MM.1S (cell line): ENCODE results near the gene PIH1D1.

Source experiments
- DNase-seq: peaks from one replicate; pipeline ENCODE4 v3.0.0-alpha.2; 2015
- H2AFZ ChIP-seq: fragments of 300-600 bp; sonication (generic); 2 replicates; pipeline ENCODE4 v1.6.0; 2016; ENCODE audit warnings: antibody characterized with exemption, low read length
- H3F3A ChIP-seq: fragments of 300-600 bp; sonication (generic); 2 replicates; pipeline ENCODE4 v1.6.1; 2016; ENCODE audit warnings: mild to moderate bottlenecking, antibody characterized with exemption, low read length, moderate library complexity, mixed read lengths; ENCODE audit not compliant: insufficient read depth
- H3K27ac ChIP-seq: fragments of 300-600 bp; sonication (generic); 2 replicates; pipeline ENCODE4 v1.5.1; 2016; ENCODE audit warnings: mild to moderate bottlenecking, low read length
- H3K27me3 ChIP-seq: fragments of 300-600 bp; sonication (generic); replicated peaks from 2 replicates; pipeline ENCODE4 v1.6.0; 2016; ENCODE audit warnings: low read length; ENCODE audit not compliant: insufficient read depth
- H3K36me3 ChIP-seq: fragments of 300-600 bp; sonication (generic); replicated peaks from 2 replicates; pipeline ENCODE4 v1.6.1; 2016; ENCODE audit warnings: mild to moderate bottlenecking, low read length, mixed read lengths; ENCODE audit not compliant: insufficient read depth
- H3K4me1 ChIP-seq: fragments of 300-600 bp; sonication (generic); 2 replicates; pipeline ENCODE4 v1.6.1; 2016; ENCODE audit warnings: low read length, mixed read lengths
- H3K4me2 ChIP-seq: fragments of 300-600 bp; sonication (generic); 2 replicates; pipeline ENCODE4 v1.6.0; 2016; ENCODE audit warnings: low read depth, low read length
- H3K4me3 ChIP-seq: fragments of 300-600 bp; sonication (generic); 2 replicates; pipeline ENCODE4 v1.5.1; 2016; ENCODE audit warnings: low read length, mixed read lengths
- H3K79me2 ChIP-seq: fragments of 300-600 bp; sonication (generic); 2 replicates; pipeline ENCODE4 v1.6.1; 2016; ENCODE audit warnings: mixed run types, low read length, mixed read lengths
- H3K9ac ChIP-seq: fragments of 300-600 bp; sonication (generic); 2 replicates; pipeline ENCODE4 v1.6.1; 2016; ENCODE audit warnings: low read length, mixed read lengths
- H3K9me2 ChIP-seq: fragments of 300-600 bp; sonication (generic); replicated peaks from 2 replicates; pipeline ENCODE4 v1.6.1; 2016; ENCODE audit warnings: mild to moderate bottlenecking, low read length, mixed read lengths; ENCODE audit not compliant: insufficient read depth
- H3K9me3 ChIP-seq: fragments of 300-600 bp; sonication (generic); replicated peaks from 2 replicates; pipeline ENCODE4 v1.6.1; 2016; ENCODE audit warnings: mild to moderate bottlenecking, low read length, mixed read lengths; ENCODE audit not compliant: insufficient read depth
- H4K20me1 ChIP-seq: fragments of 300-600 bp; sonication (generic); 2 replicates; pipeline ENCODE4 v1.6.1; 2016; ENCODE audit warnings: mild to moderate bottlenecking, low read length, moderate library complexity, mixed read lengths; ENCODE audit not compliant: insufficient read depth
- EZH2 ChIP-seq: fragments of 300-600 bp; sonication (generic); optimal IDR thresholded peaks from 2 replicates; pipeline ENCODE3; 2017; ENCODE audit warnings: low read depth, mild to moderate bottlenecking, antibody characterized with exemption, low read length, mixed read lengths
- EZH2phosphoT487 ChIP-seq: fragments of 300-600 bp; sonication (generic); IDR thresholded peaks from 2 replicates; pipeline ENCODE4 v1.6.1; 2018; ENCODE audit warnings: antibody characterized with exemption, low read length
- TF ChIP-seq, protein P1 (sequence below): fragments of 300-600 bp; sonication (generic); IDR thresholded peaks from 2 replicates; pipeline ENCODE4 v1.5.1; 2016; ENCODE audit warnings: antibody characterized with exemption, low read length, mixed read lengths

The PIH1D1 gene

DNA sequence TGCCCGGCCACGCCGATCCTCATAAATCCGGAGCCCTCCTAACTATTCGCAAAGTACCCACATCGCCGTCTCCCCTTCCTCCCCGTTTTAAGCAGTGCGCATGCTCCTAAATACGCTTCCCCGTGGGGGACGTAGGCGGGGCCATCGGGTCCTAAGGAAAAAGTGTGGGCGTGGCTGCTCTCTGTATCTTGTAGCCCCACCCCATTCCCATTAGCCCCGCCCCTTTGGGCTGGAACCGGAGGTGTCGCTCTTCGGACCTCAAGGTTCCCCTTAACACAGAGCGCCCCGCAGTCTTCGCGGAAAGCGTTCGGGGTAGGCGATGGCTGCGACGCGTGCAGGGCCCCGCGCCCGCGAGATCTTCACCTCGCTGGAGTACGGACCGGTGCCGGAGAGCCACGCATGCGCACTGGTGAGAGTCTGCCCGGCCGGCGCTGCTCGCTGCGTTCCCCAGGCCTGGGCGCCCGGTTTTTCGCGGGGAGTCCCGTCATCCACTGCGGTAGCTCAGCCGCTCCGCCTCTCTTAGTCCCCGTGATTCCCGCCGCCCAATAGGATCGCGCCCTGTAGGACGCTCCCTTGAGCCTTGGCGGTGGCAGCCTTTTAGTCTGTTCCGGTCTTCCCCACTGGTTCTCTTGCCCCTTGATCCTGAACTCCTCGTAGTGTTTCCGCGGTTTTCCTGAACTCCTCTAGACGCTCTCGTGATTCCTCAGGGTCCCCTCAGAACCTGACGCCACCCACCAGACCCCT, 1.6 kb upstream of the PIH1D1 start, which contains the start of gene ALDH16A1:
Gene ALDH16A1 (plus strand): TSS at position 213 of the 744 bp plus-strand sequence. CDS start 107 bp downstream, at position 320.
- peak; percentile 98 for DNase-seq
- Histone ChIP-seq H3K9ac (peak within 1 kb of the TSS; percentile 87), H3K4me1 (peaks cover 17% of the 10 kb centered on the region), H3K4me3 (peak within 1 kb of the TSS; percentile 70), H3K79me2 (peaks cover 37% of the 10 kb centered on the region), H4K20me1 (no peaks in the 10 kb centered on the region), H2AFZ (peak within 1 kb of the TSS; percentile 55), H3K27ac (peak within 1 kb of the TSS; percentile 75), H3K27me3 (no peaks in the 10 kb centered on the region), H3K36me3 (no peaks in the 10 kb centered on the region), H3F3A (peaks cover 16% of the 10 kb centered on the region), H3K4me2 (peak within 1 kb of the TSS; percentile 59), H3K9me3 (no peaks in the 10 kb centered on the region), H3K9me2 (no peaks in the 10 kb centered on the region)
- TF ChIP-seq EZH2: no peak
- TF ChIP-seq, protein P1, sequence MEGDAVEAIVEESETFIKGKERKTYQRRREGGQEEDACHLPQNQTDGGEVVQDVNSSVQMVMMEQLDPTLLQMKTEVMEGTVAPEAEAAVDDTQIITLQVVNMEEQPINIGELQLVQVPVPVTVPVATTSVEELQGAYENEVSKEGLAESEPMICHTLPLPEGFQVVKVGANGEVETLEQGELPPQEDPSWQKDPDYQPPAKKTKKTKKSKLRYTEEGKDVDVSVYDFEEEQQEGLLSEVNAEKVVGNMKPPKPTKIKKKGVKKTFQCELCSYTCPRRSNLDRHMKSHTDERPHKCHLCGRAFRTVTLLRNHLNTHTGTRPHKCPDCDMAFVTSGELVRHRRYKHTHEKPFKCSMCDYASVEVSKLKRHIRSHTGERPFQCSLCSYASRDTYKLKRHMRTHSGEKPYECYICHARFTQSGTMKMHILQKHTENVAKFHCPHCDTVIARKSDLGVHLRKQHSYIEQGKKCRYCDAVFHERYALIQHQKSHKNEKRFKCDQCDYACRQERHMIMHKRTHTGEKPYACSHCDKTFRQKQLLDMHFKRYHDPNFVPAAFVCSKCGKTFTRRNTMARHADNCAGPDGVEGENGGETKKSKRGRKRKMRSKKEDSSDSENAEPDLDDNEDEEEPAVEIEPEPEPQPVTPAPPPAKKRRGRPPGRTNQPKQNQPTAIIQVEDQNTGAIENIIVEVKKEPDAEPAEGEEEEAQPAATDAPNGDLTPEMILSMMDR: no peak
- TF ChIP-seq EZH2phosphoT487: no peak

DNA sequence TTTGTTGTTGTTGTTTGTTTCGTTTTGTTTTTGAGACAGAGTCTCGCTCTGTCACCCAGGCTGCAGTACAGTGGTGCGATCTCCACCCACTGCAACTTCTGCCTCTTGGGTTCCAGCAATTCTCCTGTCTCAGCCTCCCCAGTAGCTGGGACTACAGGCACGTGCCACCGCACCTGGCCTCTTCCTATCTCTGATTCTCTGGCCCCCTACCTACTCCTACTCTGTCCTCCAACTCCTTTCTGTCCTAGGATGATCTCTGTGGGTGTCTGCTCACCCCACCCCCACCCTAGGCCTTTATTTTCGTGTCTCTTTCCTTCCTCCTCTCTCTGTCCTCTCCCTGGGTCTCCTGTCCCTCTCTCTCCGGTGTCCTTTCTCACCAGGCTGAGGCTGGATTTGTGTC, 1.2 kb downstream of the PIH1D1 start:
- H3K9me2 ChIP-seq: no peaks in the 10 kb centered on the region
- H2AFZ ChIP-seq: no peak overlapping the region
- H3F3A ChIP-seq: peaks cover 19% of the 10 kb centered on the region
- no peaks in the 10 kb centered on the region for H4K20me1 ChIP-seq
- peaks cover 35% of the 10 kb centered on the region for H3K79me2 ChIP-seq
- 0 out of 2 replicates have a peak overlapping the region, but pooled peaks have one; percentile 5 for H3K4me3 ChIP-seq
- no peak for DNase-seq
- H3K27ac ChIP-seq: no peak overlapping the region
- H3K4me1 ChIP-seq: peaks cover 12% of the 10 kb centered on the region; the same call in 1 of the 2 replicates
- H3K9me3 ChIP-seq: no peaks in the 10 kb centered on the region
- H3K4me2 ChIP-seq: peak overlapping the region; percentile 80
- H3K9ac ChIP-seq: peak overlapping the region; percentile 5; the same call in 1 of the 2 replicates
- H3K27me3 ChIP-seq: no peaks in the 10 kb centered on the region
- TF ChIP-seq, protein P1: no peak
- TF ChIP-seq EZH2phosphoT487 (no peak), EZH2 (no peak)
- H3K36me3 ChIP-seq: no peaks in the 10 kb centered on the region

DNA sequence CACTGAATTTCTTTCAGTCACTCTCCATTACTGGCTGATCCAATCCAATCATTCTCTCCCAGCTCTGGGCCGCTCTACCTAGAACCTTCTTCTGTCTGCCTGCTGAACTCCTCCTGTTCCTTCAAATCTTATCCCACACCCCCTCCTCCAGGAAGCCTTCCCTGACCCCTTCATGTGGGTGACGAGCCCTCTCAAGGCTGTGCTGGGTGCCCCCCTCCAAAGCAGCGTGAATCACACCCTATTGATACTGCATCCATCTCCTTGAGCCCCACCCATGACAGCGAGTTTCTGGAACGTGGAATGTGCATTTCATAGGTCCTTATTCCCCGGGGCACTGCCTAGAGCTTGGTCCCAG, 3.2 kb downstream of the PIH1D1 start:
- H3K9ac ChIP-seq: no peak overlapping the region
- H3K36me3 ChIP-seq: no peaks in the 10 kb centered on the region
- no peaks in the 10 kb centered on the region for H4K20me1 ChIP-seq
- H3K9me2 ChIP-seq: no peaks in the 10 kb centered on the region
- TF ChIP-seq, protein P1: no peak
- no peak for TF ChIP-seq EZH2
- no peak overlapping the region for H2AFZ ChIP-seq
- no peak for DNase-seq
- peaks cover 20% of the 10 kb centered on the region for H3K79me2 ChIP-seq
- H3K9me3 ChIP-seq: no peaks in the 10 kb centered on the region
- H3K27ac ChIP-seq: no peak overlapping the region
- H3K27me3 ChIP-seq: no peaks in the 10 kb centered on the region
- no peak overlapping the region for H3K4me3 ChIP-seq
- peaks cover 19% of the 10 kb centered on the region for H3F3A ChIP-seq
- peaks cover 5% of the 10 kb centered on the region; the same call in 1 of the 2 replicates for H3K4me1 ChIP-seq
- H3K4me2 ChIP-seq: no peak overlapping the region
